COLO829 (cell line): ENCODE results near the gene TADA3.
"Not testable (repeated sequence)": the region's sequence is repeated elsewhere in the genome, so short reads cannot be mapped to it uniquely, and the experiment has no call there.

Experiments used
- DNase-seq: peaks from one replicate; pipeline ENCODE4 v3.0.0; 2012; ENCODE audit warnings: low spot score

The TADA3 gene

DNA sequence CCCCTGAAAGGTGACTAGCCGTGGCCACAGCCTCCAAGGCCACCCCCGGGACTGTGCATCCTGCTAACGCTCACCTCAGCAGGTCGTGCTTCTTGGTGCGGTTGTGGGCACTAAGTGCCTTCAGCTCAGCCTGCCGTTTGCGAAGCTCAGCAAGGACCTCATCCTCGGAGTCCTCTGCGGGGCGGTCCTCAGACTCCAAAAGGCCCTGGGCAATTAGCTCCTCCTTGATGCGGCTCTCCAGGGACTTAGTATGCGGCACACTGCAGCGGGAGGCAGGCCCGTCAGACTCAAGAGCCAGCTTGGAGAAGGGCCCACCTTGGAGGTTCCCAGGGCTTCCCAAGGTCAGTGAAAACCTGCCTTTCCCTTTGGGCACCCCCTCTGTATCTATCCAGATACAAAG lies 8.3 kb downstream of the TADA3 start:
- no peak for DNase-seq

DNA sequence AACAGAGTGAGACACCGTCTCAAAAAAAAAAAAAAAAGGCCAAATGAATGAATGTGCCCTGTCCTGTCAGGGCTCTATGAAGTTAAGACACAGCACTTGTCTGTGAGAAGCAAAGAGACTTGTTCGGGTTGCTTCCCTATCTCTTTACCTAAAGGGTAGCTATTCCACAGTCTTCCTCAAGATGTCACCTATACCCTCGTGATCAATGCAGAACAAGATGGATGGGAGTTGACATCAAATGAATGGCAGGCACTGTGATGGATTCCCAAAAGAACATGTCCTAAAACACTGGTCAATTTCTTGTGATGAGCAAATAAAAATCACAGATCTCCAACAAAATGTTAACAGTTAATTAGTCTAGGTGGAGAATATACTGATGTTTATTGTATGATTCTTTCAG lies 9.5 kb downstream of the TADA3 start:
- DNase-seq = no peak

DNA sequence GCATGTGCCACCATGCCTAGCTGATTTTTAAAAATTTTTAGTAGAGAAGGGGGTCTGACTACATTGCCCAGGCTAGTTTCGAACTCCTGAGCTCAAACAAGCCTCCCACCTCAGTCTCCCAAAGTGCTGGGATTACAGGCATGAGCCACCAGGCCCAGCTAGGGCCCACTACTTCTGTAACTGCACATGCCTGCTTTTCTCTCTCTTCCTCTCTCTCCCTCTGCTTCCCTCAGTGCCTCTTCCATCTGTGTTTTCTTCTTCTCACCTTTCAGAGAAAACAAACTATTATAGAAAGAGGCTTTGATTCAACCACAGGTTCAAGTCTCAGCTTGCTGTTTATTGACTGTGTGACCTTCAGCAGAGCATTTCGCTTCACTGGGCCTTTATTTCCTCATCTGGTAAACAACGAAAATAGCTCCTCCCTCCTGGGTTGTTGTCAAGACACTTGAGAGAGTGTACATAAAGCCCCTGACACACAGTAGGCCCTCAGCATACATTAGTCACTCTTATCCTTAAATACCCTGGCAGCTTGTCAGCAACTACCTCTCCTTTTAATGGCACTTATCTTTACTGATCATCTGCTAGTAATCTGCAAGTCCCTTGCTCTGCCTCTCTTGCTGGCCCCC lies 10.2 kb downstream of the TADA3 start:
- DNase-seq = no peak

- no peak for DNase-seq
Observed at GRCh38 chr3:9781551-9781950, 10.7 kb downstream of the TADA3 start.

DNA sequence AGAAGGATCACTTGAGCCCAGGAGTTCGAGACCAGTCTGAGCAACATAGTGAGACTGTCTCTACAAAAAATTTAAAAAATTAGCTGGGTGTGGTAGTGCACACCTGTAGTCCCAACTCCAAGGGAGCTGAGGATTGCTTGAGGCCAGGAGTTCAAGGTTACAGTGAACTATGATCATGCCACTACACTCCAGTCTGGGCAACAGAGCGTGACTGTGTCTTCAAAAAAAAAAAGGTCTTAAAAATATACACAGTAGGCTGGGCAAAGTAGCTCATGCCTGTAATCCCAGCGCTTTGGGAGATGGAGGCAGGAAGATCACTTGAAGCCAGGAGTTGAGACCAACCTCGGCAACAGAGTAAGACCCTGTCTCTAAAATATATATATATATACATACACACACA lies 11.4 kb downstream of the TADA3 start:
- no peak for DNase-seq

- DNase-seq = no peak
Observed at GRCh38 chr3:9780458-9780812, 11.8 kb downstream of the TADA3 start.

- DNase-seq = no peak
Observed at GRCh38 chr3:9779721-9780457, 12.4 kb downstream of the TADA3 start.

GRCh38 chr3:9779075-9779593 lies 13.1 kb downstream of the TADA3 start:
- DNase-seq = no peak

DNA sequence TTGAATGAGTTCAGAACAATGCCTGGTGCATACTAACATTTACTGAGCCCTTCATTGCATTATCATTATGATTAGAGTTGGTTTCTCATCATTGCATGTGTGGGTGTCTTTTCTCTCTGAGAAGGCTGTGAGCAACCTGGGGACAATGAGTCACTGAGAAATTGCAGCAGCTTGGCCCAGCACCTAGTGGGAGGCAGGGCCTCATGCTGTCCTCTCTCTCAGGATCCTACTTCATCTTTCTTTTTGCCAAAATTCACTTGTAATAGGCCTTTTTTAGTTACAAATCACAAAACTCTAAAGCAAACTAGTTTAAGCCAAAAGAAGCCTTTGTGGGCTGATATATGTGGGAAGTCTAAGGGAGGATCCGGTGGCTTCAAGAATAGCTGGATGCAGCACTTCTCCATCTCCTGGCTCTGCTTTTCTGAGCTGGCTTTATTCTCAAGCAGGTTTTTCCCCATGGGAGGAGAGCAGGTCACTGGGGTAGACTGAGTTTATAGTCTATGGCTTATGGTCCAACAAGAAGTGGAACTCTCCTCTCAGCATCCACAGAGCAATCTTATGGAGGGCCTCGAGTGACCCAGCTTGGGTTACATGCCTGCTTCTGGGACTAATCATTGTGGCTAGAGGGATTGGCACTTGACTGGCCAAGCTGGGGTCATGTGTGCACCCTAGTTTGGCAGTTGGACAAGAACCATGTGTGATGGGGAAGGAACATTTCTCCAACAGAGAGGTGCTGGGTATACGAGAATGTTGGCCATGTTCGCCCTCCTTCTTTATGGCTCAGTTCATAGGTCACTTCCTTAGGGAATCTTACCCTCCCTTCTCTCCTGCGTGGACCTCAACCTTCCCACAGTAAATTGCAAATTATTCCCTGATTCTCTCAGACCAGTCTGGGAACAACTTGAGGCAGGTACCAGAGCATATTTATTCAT lies 13.9 kb downstream of the TADA3 start:
- DNase-seq = no peak

DNA sequence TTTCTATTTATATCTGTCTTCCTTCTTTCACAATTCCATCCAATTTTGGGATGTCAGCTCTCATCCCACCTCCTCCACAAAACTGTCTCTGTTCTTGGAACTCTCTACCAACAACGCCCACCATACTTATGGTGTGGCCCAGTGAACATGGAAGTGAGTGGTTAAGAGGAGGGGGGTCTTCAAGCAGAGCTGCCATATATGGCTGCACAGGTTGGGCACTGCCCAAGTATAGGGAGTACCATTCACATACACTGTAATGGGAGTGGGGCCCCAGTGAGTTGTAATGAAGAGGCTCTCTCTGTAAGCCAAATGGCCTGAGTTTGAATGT lies 14.6 kb downstream of the TADA3 start:
- DNase-seq = no peak

DNA sequence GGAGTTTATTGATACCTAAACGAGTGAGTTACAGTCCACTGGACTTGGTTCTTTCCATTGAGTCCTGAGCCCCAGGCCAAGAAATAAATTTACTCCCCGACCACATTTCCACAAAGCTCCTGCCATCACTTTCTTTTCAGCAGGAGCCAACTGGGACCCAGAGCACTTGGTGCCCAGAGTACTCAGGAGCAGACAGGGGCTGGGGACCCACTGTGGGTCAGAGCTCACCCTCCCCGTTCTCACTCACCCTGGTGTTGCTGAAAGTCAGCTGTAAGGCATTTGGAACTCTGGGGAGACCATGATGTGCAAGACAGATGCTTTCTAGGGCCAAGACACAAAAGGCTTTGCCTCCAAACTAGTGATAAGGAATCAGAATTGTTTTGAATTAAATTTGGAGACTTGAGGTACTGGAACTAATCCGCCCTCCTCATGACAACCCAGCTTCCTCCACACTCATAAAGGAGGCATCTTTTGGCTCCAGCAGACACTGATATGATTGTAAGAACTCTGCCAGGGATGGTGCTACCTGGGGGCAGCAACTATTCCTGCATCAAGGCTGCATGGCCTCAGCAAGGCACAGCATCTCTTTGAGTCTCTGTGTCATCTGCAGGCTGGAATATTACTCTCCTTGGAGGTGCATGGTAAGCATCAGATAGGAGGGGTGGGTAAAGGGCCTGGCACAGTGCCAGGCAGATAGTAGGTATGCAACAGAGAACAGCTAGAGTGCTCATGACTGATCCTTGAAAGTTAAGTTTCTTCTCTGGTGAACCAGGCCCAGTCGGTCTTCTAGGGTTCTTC lies 15.2 kb downstream of the TADA3 start:
- no peak for DNase-seq

DNA sequence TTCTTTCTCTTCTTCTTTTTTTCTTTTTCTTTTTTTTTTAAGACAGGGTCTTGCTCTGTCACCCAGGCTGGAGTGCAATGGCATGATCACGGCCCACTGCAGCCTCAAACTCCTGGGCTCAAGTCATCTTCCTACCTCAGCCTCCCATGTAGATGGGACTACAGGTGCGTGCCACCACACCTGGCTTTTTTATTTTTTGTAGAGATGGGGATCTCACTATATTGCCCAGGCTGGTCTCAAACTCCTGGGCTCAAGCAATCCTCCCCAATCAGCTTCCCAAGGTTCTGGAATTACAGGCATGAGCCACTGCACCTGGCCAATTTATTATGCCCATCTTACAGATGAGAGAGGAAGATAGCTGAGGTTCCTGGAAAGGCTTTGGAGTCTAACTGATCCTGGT lies 21.3 kb downstream of the TADA3 start:
- DNase-seq = not testable (repeated sequence)

- no peak for DNase-seq
Observed at GRCh38 chr3:9770276-9770812, 21.9 kb downstream of the TADA3 start.

- DNase-seq = peak; percentile 32
Observed at GRCh38 chr3:9769426-9770275, 22.6 kb downstream of the TADA3 start, which contains the start of gene CAMK1. Gene CAMK1 (minus strand): TSS chr3:9769947. CDS start chr3:9767749, 2,198 bp downstream.

DNA sequence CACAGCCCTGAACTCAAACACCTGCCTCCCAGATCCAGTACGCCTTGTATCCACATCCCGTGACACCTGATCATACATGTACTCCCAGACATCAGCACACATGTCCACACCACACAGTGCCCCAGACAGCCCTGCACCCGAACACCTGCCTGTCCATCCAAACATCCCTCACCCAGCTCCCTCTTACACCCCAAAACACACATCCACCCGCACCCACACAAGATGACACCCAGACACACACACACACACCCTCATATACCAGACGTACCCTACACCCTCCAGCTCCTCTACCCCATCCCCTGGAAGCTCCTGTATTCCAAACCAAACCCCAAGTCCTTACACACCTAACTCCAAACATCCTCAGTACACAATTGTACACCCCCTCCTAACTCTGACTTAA lies 23.3 kb downstream of the TADA3 start:
- DNase-seq = no peak

GRCh38 chr3:9768141-9768775 lies 24.0 kb downstream of the TADA3 start:
- DNase-seq = no peak

GRCh38 chr3:9767418-9767817 lies 24.9 kb downstream of the TADA3 start:
- DNase-seq = no peak

GRCh38 chr3:9765865-9766264 lies 26.4 kb downstream of the TADA3 start:
- no peak for DNase-seq

DNA sequence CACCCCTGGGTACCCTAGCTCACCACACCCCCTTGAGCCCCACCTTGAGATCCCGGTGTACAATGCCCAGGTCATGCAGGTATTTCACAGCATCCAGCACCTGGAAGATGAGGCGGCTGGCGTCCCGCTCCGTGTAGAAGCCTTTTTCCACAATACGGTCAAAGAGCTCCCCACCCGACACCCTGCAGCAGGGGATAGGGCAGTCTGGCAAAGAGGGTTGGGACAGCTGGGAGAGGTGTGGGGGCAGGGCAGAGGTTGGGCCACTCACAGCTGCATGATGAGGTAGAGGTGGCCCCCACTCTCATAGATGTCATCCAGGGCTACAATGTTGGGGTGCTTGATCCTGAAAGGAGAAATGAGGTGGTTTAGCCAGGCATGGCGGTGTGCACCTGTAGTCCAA lies 29.4 kb downstream of the TADA3 start:
- DNase-seq = no peak

DNA sequence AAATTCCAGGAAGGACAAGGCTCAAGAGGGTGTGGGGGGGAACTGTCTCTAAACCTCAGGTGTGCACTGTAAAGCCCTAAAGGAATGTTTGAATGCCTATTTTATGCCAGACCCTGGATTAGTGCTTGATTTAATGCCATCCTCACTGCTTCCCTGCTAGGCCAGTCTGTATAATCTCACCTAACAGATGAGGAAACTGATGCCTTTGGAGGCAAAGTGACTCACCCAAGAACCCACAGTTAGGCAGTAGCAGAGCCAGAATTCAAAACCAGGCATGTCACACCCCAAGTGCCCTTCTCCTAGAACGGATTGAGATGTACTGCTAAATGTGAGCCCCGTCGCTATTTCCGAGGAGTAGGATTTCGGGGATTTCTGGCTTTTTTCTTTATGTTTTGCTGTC lies 30.4 kb downstream of the TADA3 start:
- DNase-seq = no peak
